Right renal pelvis (tissue), 4 donors: ENCODE results near the gene CHL1. TPM values are rescaled to one million over a fixed set of nuclear protein-coding genes. Genes with fewer than 3 reads are reported as not detected.

Experiments
- DNase-seq, 4 donors: peaks; one replicate each; pipeline ENCODE4 v3.0.0-alpha.2; 2013; ENCODE audit warnings: low read depth in 4 of 4, low spot score in 3 of 4, missing footprints in 1 of 4
- polyA plus RNA-seq, 4 donors: library from polyadenylated mRNA; unstranded; fragments of 120-200 nt; gene quantifications; one replicate each; pipeline ENCODE4 v1.2.1, GENCODE V29; 2013; ENCODE audit not compliant: insufficient read length in 4 of 4

The CHL1 gene
- polyA plus RNA-seq, 4 donors, result 13.1 to 22.3 (median 16.4) TPM

- no peak for DNase-seq
These were observed 81.3 kb downstream of the CHL1 start for GRCh38 chr3:277873-278272.

GRCh38 chr3:278300-279064 is 81.9 kb downstream of the CHL1 start:
- no peak for DNase-seq

- no peak for DNase-seq
These were observed 82.8 kb downstream of the CHL1 start for GRCh38 chr3:279325-279724.

- peak in 1 of 4 donors; percentile 12 for DNase-seq
These were observed 84.1 kb downstream of the CHL1 start for GRCh38 chr3:280681-281080.

- no peak for DNase-seq
These were observed 87.8 kb downstream of the CHL1 start for GRCh38 chr3:284322-284721.

- DNase-seq, result no peak
These were observed 91.9 kb downstream of the CHL1 start for GRCh38 chr3:288417-288816.

- no peak for DNase-seq
These were observed 94.5 kb downstream of the CHL1 start for GRCh38 chr3:291028-291427.

GRCh38 chr3:291646-292436 is 95.3 kb downstream of the CHL1 start:
- DNase-seq, result no peak

- DNase-seq, result no peak
These were observed 97.5 kb downstream of the CHL1 start for GRCh38 chr3:294096-294495.

GRCh38 chr3:294581-294980 is 98.0 kb downstream of the CHL1 start:
- no peak for DNase-seq

GRCh38 chr3:295166-295565 is 98.6 kb downstream of the CHL1 start:
- no peak for DNase-seq

GRCh38 chr3:297585-297984 is 101.0 kb downstream of the CHL1 start:
- DNase-seq, result no peak

- DNase-seq, result no peak
These were observed 103.2 kb downstream of the CHL1 start for GRCh38 chr3:299590-300301.

GRCh38 chr3:307182-307581 is 110.6 kb downstream of the CHL1 start:
- DNase-seq, result no peak

GRCh38 chr3:308597-309321 is 112.2 kb downstream of the CHL1 start:
- DNase-seq, result peak in 1 of 4 donors; percentile 3

GRCh38 chr3:312160-312733 is 115.7 kb downstream of the CHL1 start:
- DNase-seq, result no peak

GRCh38 chr3:312911-313310 is 116.3 kb downstream of the CHL1 start:
- no peak for DNase-seq

GRCh38 chr3:317012-317411 is 120.4 kb downstream of the CHL1 start:
- DNase-seq, result no peak

- DNase-seq, result no peak
These were observed 122.3 kb downstream of the CHL1 start for GRCh38 chr3:318903-319302.

- DNase-seq, result no peak
These were observed 127.9 kb downstream of the CHL1 start for GRCh38 chr3:324423-324822.
